Subcutaneous abdominal adipose tissue (tissue), 5 donors: Measurements from ENCODE around the gene UBE2M.

Experiments used
- H3K27ac ChIP-seq: one replicate; pipeline ENCODE4 v1.7.0; 2013; ENCODE audit warnings: low read depth, mild to moderate bottlenecking, inconsistent platforms, low read length, moderate library complexity
- H3K27me3 ChIP-seq, 5 donors: one replicate each; pipeline ENCODE4 v1.7.0; 2013; ENCODE audit warnings: low read length in 5 of 5, inconsistent platforms in 1 of 5; ENCODE audit not compliant: control insufficient read depth in 5 of 5, insufficient read depth in 4 of 5
- H3K36me3 ChIP-seq, 5 donors: one replicate each; pipeline ENCODE4 v1.7.0; 2013; ENCODE audit warnings: low read length in 5 of 5; ENCODE audit not compliant: control insufficient read depth in 5 of 5, insufficient read depth in 5 of 5
- H3K4me1 ChIP-seq, 5 donors: one replicate each; pipeline ENCODE4 v1.7.0; 2013; ENCODE audit warnings: low read length in 5 of 5, mild to moderate bottlenecking in 3 of 5, moderate library complexity in 1 of 5; ENCODE audit not compliant: control insufficient read depth in 5 of 5, insufficient read depth in 5 of 5
- H3K4me3 ChIP-seq, 5 donors: one replicate each; pipeline ENCODE4 v1.7.0; 2013; ENCODE audit warnings: low read length in 5 of 5, low read depth in 1 of 5
- H3K9ac ChIP-seq, 5 donors: one replicate each; pipeline ENCODE4 v1.7.0; 2013; ENCODE audit warnings: low read length in 5 of 5, mild to moderate bottlenecking in 4 of 5, moderate library complexity in 3 of 5
- H3K9me3 ChIP-seq, 5 donors: one replicate each; pipeline ENCODE4 v1.7.0; 2013; ENCODE audit warnings: low read length in 5 of 5; ENCODE audit not compliant: control insufficient read depth in 5 of 5
- donor health status: healthy.
- donor health status: healthy.
- donor health status: healthy.
- donor health status: healthy.
- donor health status: healthy.

UBE2M gene

DNA sequence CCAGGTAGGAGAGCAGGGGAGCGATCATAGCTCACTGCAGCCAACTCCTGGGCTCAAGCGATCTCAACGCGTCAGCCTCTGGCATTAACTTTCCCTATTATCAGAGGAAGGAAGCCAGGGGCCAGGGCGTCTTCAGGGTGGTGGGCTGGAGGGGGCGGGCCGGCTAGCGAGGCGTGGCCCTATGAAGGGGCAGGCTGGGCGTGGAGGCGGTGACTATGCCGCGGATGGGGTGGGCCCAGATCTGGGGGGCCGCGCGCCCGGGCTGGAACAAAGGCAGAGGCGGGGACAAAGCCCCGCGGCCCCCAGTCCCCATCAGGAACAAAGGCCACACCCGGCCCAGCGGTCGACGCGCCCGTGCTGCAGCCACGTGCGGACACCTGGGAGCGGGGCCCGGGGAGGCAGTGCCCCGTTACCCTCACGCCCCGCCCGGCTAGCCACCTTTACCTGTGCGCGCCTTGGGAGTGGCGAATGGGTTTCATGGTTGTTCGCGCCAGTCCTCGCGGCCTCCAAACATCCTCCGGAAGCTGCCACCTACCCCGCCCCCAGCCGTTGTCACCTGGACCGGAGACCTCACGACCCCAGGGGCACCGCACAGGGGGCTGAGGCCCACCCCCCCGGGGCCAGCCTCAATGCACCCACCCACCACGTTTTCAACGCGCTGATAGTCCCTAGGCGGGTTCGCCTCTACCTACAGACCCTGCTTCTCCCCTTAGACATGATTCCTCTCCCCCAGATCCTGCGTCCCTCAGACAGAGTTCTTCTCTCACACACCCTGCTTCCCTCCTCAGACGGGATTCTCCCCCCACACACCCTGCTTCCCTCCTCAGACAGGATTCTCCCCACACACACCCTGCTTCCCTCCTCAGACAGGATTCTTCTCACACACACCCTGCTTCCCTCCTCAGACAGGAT lies 19.9 kb downstream of the UBE2M start:
- H3K4me1 ChIP-seq = peaks cover 0 to 13% (median 8%) of the 10 kb centered on the region in 5 donors
- no peaks in the 10 kb centered on the region for H3K36me3 ChIP-seq
- H3K4me3 ChIP-seq = peak overlapping the region in 2 of 5 donors; percentile 47 to 55
- H3K9ac ChIP-seq = peak overlapping the region in 3 of 5 donors; percentile 41 to 53 (median 51)
- H3K27me3 ChIP-seq = peaks cover 7 to 19% (median 18%) of the 10 kb centered on the region in 5 donors
- no peak overlapping the region for H3K27ac ChIP-seq
- no peaks in the 10 kb centered on the region for H3K9me3 ChIP-seq

DNA sequence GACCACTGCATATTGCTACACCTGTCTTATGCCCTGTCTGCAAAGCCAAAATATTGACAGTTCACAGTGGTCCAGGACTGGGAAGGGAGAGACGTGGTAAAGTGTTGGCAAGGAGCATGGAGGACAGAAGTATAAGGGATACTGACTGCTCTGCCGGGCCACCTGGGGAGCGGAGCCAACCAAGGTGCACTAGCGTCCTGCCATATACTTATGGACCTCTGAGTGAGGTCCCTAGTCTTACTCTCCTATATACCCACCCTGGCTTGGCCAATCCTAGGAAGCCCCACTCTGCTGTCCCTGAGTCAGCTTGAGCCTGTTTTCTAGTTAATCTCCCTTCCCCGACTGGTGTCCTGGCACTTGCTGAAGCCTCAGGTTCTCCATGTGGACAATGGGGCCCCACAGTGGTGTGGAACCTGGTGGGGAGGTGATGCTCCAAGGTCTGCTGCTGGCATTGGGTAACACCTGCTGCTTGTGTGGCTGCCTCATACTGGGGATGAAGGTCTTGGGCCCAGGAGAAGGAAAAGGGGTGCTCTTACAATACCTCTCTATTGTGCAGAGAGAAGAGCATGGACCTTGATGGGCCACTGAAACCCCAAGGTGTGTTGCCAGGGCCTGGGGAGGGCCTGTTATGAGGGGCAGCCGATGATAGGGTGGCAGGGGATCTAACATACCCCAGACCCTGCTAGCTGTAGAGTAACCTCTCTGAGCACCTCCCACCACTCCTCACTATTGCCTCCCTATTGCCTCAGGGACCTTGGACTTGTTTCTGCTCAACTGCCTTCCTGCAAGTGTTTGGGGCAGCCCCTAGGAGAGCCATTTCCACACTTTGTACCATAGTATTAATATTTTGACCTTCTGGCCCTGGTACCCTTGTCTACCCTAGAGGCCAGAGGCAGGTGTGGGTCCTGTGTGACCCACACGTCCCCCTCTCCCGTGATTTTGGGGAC lies 21.3 kb downstream of the UBE2M start:
- Histone ChIP-seq H3K36me3 (no peaks in the 10 kb centered on the region), H3K27ac (no peak overlapping the region), H3K9me3 (no peaks in the 10 kb centered on the region), H3K9ac (no peak overlapping the region), H3K4me1 (peaks cover 0 to 11% (median 8%) of the 10 kb centered on the region in 5 donors), H3K4me3 (no peak overlapping the region), H3K27me3 (peaks cover 7 to 19% (median 18%) of the 10 kb centered on the region in 5 donors)

DNA sequence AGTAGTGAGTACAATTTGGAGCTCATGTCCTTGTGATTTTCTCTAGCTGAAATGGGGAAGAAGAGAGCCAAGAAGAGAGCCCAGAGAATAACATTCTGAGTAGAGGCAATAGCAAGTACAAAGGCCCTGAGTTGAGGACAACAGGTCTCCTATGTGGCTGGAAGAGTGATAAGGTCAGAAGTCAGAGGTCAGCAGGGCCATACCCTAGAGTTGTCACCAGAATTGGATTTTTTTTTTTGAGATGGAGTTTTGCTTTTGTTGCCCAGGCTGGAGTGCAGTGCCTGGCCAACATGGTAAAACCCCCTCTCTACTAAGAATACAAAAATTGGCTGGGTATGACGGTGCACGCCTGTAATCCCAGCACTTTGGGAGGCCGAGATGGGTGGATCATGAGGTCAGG lies 22.6 kb downstream of the UBE2M start:
- Histone ChIP-seq H3K36me3 (no peaks in the 10 kb centered on the region), H3K27ac (no peak overlapping the region), H3K4me1 (peaks cover 0 to 11% (median 8%) of the 10 kb centered on the region in 5 donors), H3K27me3 (peaks cover 7 to 27% (median 18%) of the 10 kb centered on the region in 5 donors), H3K9ac (no peak overlapping the region), H3K4me3 (no peak overlapping the region), H3K9me3 (no peaks in the 10 kb centered on the region)

DNA sequence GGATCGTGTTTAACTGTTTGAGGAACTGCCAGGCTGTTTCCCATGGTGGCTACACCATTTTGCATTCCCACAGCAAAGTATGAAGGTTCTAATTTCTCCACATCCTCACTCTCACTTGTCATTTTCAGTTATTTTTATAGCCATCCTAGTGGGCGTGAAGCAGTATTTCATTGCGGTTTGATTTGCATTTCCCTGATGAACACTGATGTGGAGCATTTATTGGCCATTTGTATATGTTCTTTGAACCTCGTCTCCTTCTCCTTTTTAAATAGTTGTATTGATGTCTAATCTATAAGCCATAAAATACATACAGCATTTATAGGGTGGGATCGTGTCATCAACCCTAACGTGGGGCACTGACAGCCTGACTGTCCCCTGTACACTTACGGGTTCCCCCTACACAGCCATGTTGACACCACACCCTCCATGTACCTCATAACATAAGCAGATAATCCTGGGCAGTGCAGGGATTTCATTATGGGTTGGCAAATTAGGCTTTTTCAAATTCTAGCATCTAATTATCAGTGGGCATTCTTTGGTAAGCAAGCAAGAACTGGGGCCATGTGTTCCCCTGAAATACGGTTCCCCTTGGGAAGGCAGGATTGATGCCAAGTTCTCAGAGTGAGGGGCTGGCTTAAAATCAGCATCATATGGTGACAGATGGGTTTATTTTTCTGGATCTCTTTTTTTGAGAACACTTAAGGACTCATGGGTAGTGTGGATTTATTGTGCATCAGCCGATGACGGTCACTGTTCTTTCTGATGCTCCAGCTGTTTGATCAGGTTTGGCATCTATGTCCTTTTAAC lies 27.2 kb downstream of the UBE2M start:
- Histone ChIP-seq H3K27ac (no peak overlapping the region), H3K4me3 (no peak overlapping the region), H3K4me1 (no peaks in the 10 kb centered on the region), H3K36me3 (no peaks in the 10 kb centered on the region), H3K9ac (no peak overlapping the region), H3K9me3 (no peaks in the 10 kb centered on the region), H3K27me3 (peaks cover 0 to 9% (median 0%) of the 10 kb centered on the region in 5 donors)

DNA sequence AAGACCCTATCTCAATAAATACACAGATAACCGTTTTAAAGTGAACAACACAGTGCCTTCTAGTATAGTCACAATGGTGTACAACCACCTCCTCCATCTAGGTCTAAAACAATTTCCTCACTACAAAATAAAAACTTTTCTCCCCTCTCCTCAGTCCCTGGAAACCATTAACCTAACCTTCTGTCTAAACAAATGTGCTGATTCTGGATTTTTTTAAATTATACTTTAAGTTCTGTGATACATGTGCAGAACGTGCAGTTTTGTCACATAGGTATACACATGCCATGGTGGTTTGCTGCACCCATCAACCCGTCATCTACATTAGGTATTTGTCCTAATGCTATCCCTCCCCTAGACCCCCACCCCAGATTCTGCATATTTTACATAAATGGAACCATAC lies 29.0 kb downstream of the UBE2M start:
- Histone ChIP-seq H3K9ac (no peak overlapping the region), H3K4me3 (no peak overlapping the region), H3K9me3 (no peaks in the 10 kb centered on the region), H3K36me3 (no peaks in the 10 kb centered on the region), H3K4me1 (no peaks in the 10 kb centered on the region), H3K27ac (no peak overlapping the region), H3K27me3 (peaks cover 0 to 9% (median 0%) of the 10 kb centered on the region in 5 donors)

DNA sequence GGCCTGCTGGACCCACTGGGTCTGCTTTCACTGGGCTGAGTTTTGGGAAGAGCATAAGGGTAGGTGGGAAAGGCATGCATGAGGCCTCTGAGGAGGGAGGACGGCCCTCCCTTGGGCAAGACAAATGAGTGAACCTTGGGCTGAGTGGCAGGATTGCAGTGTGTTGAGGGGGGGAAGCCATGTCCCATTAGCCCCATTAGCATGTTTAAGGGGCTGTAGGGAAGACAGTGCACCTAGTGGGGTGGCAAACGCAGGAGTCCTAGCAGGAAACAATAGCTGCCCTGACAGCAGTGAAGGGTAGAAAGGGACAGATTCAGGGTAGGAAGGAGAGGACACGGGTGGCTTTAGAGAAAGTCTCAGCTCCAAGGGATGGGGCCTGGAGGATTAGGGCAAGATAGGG lies 35.7 kb downstream of the UBE2M start:
- peak overlapping the region in 1 of 5 donors; percentile 54 for H3K9ac ChIP-seq
- H3K27ac ChIP-seq = no peak overlapping the region
- no peaks in the 10 kb centered on the region for H3K36me3 ChIP-seq
- H3K9me3 ChIP-seq = no peaks in the 10 kb centered on the region
- H3K4me1 ChIP-seq = peaks cover 13 to 31% (median 22%) of the 10 kb centered on the region in 5 donors
- H3K27me3 ChIP-seq = no peaks in the 10 kb centered on the region
- no peak overlapping the region for H3K4me3 ChIP-seq

DNA sequence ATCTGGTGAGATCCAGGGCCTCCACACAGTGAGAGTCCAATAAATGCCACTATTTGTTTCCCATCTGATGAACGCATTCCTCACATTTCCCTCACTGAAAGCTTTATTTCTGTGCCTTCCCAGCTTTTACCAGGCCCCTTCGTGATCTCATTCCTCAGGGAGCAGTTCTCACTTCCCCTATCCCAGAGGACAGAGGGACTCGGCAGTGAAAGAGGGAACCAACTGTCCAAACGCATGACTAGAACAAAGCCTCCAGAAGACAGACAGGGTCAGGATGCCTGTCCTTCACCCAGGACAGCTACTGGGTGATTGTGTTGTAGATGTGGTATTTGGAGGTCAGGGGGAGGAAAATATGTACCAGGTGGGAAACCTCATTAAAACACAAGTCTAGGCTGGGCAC lies 36.8 kb downstream of the UBE2M start:
- no peaks in the 10 kb centered on the region for H3K9me3 ChIP-seq
- H3K27me3 ChIP-seq = no peaks in the 10 kb centered on the region
- H3K4me3 ChIP-seq = no peak overlapping the region
- H3K4me1 ChIP-seq = peaks cover 13 to 36% (median 27%) of the 10 kb centered on the region in 5 donors
- H3K36me3 ChIP-seq = peaks cover 0 to 10% (median 10%) of the 10 kb centered on the region in 5 donors
- H3K9ac ChIP-seq = no peak overlapping the region
- H3K27ac ChIP-seq = no peak overlapping the region

DNA sequence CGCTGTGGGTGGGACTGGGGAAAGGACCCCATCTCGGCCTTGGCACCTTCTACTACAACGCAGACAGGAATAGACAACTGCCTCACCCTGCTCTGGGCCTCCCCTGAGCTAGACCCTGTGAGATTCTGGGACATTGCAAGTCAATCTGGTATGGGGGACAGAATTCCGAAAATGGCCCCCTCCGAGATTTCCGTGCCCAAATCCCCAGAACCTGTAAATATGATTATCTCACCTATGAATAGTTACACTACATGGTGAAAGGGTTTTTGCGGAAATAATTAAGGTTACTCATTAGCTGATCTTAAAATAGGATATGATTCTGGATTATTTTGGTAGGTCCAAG lies 38.2 kb downstream of the UBE2M start:
- Histone ChIP-seq H3K4me1 (peaks cover 13 to 47% (median 34%) of the 10 kb centered on the region in 5 donors), H3K4me3 (peak overlapping the region; percentile 83 to 92 (median 87)), H3K9me3 (no peaks in the 10 kb centered on the region), H3K9ac (peak overlapping the region; percentile 68 to 96 (median 92)), H3K27ac (peak overlapping the region; percentile 93), H3K27me3 (no peaks in the 10 kb centered on the region), H3K36me3 (peaks cover 0 to 23% (median 19%) of the 10 kb centered on the region in 5 donors)
